Activated T-cell treated with anti-CD3 and anti-CD28 coated beads for 4 hours (primary cell): ENCODE data around the gene HSD17B4.
"Not testable (repeated sequence)": the region's sequence is repeated elsewhere in the genome, so short reads cannot be mapped to it uniquely, and the experiment has no call there.

Source experiments
- DNase-seq: peaks from one replicate; pipeline ENCODE4 v3.0.0-alpha.2; 2020

Gene HSD17B4

DNA sequence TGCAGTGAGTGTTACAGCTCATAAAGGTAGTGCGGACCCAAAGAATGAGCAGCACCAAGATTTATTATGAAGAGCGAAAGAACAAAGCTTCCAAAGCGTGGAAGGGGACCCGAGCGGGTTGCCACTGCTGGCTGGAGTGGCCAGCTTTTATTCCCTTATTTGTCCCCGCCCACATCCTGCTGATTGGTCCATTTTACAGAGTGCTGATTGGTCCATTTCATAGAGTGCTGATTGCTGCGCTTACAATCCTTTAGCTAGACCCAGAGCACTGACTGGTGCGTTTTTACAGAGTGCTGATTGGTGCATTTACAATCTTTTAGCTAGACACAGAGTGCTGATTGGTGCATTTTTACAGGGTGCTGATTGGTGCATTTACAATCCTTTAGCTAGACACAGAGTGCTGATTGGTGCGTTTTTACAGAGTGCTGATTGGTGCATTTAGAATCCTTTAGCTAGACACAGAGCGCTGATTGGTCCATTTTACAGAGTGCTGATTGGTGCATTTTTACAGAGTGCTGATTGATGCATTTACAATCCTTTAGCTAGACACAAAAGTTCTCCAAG, 19.5 kb upstream of the HSD17B4 start:
- DNase-seq = not testable (repeated sequence)

DNA sequence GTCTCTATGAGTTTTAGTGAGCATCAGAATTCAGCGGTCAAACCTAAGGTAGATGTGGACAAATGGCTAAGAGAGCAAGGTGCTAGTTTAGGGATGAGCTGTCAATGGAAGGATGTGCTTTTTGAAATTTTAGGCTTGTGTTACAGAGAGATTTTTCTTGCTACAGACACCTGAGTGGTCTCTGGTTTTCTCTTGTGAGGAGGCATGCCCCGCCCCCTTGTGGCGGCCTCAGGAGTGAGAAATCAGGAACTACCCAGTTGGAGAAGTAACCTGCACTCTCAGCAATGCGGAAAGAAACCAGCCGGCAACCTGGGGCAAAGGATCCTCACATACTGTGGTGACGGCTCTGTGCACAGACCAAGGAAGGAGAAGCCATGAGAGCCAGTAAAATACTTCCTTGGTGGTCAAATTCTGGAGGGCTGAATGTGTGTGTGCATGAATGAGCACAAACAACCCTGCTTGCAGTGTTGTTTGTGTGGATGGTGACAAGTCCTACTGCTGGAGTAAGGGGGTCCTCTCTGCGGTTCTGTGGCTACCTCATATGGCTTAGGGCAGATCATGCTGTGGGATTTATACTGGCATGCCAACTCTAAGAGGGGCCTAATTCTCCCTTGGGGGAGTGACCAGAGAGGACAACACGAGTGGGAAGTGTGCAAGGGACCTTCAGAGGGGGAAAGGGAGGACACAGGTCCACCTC, 16.7 kb upstream of the HSD17B4 start:
- peak; percentile 71 for DNase-seq

GRCh38 chr5:119437785-119438586, 14.3 kb upstream of the HSD17B4 start:
- not testable (repeated sequence) for DNase-seq

DNA sequence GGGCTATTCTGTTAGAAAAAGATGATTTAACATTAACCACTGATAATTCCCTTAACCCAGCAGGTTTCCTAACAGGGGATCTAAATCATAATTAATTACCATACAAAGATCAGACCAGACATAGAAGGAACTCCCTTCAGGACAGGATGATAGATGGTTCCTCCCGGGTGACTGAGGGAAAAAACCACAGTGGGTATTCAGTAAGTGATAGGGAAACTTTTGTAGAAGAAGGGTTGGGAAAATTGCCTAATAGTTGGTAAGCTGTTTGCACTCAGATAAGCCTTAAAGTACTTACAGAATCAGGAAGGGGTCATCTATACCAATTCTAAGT, 13.7 kb upstream of the HSD17B4 start:
- not testable (repeated sequence) for DNase-seq

DNA sequence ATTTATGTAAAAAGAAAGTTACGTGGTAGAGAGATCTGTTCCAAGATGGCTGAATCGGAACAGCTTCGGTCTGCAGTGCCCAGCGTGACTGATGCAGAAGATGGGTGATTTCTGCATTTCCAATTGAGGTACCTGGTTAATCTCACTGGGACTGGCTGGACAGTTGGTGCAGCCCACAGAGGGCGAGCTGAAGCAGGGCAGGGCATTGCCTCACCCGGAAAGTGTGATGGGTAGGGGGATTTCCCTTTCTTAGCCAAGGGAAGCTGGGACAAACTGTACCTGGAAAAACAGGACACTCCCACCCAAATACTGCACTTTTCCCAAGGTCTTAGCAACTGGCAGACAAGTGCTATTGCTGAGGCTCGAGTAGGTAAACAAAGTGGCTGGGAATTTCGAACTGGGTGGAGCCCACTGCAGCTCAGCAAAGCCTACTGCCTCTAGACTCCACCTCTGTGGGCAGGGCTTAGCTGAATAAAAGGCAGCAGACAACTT, 13.1 kb upstream of the HSD17B4 start:
- DNase-seq = no peak

DNA sequence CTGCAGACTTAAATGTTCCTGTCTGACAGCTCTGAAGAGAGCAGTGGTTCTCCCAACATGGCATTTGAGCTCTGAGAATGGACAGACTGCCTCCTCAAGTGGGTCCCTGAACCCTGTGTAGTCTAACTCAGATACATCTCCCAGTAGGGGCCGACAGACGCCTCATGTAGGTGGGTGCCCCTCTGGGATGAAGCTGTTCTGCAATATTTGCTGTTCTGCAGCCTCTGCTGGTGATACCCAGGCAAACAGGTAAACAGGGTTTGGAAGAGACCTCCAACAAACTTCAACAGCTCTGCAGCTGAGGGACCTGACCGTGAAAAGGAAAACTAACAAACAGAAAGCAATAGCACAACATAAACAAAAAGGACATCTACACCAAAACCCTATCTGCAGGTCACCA, 12.7 kb upstream of the HSD17B4 start:
- not testable (repeated sequence) for DNase-seq

DNA sequence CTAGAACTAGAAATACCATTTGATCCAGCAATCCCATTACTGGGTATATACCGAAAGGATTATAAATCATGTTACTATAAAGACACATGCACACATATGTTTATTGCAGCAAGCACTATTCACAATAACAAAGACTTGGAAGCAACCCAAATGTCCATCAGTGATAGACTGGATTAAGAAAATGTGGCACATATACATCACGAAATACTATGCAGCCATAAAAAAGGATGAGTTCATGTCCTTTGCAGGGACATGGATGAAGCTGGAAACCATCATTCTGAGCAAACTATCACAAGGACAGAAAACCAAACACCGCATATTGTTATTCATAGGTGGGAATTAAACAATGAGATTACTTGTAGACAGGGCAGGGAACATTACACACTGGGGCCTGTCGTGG, 7.7 kb upstream of the HSD17B4 start:
- DNase-seq = not testable (repeated sequence)

- no peak for DNase-seq
Observed at GRCh38 chr5:119445544-119445943, 6.8 kb upstream of the HSD17B4 start.

DNA sequence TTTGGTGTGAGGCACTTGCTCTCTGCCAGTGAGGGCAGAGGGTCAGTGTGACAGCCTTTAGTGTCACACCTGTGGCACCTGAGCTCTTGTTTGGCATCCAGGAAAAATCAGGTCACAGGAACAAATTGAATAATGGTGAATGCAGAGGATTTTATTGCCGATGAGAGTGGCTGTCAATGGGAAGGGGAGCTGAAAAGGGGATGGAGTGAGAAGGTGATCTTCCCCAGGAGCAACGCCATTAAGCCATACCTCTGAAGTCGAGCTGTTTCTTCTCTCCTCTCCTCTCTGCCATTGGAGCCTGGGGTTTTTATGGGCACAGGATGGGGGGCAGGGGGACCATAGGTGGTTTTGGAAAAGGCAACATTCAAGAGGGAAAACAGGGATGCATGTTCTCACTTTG, 2.4 kb upstream of the HSD17B4 start:
- no peak for DNase-seq

GRCh38 chr5:119450627-119451026, 1.7 kb upstream of the HSD17B4 start:
- DNase-seq = not testable (repeated sequence)

DNA sequence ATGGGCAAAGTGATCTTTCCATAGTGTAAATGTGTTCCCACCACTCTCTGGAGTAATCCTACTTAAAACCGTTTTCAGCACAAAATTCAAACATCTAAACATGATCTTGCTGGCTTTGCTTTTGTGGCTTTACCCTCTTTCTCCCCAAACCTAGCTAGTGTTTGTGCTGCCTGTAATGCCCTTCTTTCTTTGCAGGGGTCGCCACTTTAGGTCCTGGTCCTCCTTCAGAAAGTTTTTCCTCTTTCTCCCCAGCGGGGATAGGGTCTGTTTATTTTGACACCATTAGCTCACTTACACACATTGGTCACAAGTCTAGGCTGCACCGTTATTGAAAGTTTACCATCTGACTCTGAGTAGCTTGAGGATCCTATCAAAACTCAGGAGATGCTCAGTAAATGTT, 736 bp upstream of the HSD17B4 start:
- DNase-seq = no peak

DNA sequence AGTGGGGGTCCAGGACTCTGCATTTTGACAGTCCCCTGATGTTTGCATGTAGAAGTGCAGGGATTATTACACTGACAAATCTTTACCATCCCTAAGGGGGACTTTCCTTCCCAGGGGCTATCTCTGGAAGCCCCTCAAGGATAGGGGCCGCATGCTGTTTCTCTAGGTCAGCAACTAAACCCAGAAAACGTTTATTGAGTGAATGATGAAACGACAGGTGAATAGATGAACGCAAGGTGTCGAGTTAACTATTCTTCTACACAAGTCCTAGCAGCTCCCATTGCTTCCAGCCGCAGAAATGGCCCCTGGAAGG, 281 bp upstream of the HSD17B4 start:
- no peak for DNase-seq

GRCh38 chr5:119453040-119453373, 710 bp downstream of the HSD17B4 start:
- no peak for DNase-seq

DNA sequence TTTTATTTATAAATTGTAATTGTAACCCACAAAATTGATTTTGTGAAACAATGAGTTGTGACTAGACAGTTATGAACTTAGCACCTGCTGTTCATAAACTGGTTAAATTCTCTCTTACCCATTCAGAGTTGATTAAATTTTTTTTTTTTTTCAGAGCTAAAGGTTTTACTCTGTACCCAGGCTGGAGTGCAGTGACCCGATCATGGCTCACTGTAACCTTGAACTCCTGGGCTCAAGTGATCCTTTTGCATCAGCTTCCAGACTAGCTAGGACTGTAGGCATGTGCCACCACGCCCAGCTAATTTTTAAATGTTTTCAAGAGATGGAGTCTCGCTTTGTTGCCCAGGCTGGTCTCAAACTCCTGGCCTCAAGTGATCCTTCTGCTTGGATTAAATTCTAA, 1.9 kb downstream of the HSD17B4 start:
- no peak for DNase-seq

DNA sequence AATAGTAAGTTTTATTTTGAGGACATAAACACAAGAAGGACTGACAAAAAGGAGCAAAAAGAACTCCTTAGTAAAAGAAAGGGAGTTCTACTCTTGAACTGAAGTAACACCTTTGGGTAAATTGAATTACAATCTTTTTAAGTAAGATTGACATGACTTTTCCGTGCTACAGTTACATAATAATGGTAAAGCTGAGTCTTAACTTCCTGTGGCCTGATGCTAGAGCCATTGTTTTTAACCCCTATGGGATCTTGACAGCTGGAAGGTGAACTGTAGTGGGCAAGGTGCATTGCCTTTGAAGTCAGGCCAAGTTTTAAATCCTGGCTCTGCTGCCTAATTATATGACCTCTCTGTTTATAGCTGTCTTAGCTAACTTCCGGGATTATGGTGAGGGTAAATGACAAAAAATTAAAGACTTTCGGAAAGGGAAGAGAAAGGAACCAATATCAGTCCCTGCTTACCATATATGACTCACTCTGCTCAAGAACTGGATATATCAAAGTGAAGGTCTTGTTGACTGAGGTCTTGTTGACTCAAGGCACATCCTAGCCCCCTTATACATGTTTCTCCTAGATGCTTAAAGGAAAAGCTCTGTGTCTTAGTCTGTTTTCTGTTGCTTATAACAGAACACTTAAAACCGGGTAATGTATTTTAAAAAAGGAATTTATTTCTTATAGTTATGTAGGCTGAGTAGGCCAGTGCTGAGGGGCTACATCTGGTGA, 6.8 kb downstream of the HSD17B4 start:
- no peak for DNase-seq

GRCh38 chr5:119465640-119466039, 13.3 kb downstream of the HSD17B4 start:
- DNase-seq = no peak

DNA sequence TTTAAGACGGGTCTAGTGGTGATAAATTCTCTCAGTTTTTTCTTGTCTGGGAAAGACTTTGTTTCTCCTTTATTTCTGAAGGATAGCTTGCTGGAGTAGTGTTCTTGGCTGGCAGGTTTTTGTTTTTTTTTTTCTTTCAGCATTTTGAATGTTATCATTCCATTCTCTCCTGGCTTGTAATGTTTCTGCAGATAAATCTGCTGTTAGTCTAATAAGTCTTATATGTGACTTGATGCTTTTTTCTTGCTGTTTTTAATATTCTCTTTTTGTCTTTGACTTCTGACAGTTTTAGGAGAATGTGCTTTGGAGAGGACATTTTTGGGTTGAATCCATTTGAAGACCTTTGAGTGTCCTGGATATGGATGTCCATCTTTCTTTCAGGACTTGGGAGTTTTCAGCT, 16.0 kb downstream of the HSD17B4 start:
- no peak for DNase-seq

GRCh38 chr5:119470105-119470763, 17.9 kb downstream of the HSD17B4 start:
- no peak for DNase-seq

- DNase-seq = no peak
Observed at GRCh38 chr5:119470851-119471451, 18.7 kb downstream of the HSD17B4 start.

- no peak for DNase-seq
Observed at GRCh38 chr5:119473241-119473640, 20.9 kb downstream of the HSD17B4 start.

DNA sequence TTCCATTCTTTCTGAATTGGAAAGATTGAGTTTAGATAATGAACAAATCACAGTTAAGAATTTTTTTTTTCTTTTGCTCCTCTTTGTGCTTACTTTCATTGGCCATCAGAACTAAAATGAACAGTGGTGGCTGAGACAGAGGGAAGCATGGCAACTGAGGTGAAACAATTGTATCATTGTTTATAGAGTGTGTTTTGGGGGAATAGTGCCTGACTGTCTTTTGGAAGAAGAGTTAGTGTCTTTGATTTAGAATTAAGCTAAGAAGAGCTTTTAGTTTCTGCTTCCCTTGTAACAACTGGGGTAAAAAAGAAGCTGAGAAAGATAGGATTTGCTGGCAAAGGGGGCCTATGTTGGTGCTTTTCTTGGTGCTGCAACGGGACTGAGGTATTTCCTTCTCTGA, 24.0 kb downstream of the HSD17B4 start:
- no peak for DNase-seq

- DNase-seq = no peak
Observed at GRCh38 chr5:119478781-119479180, 26.5 kb downstream of the HSD17B4 start.

GRCh38 chr5:119480629-119481028, 28.3 kb downstream of the HSD17B4 start:
- not testable (repeated sequence) for DNase-seq
